K562 treated with DMSO at 1 percent for 24 hours (cell line): ENCODE results near the gene MRPL51. TPM values are rescaled to one million over a fixed set of nuclear protein-coding genes. Genes with fewer than 3 reads are reported as not detected.

ENCODE experiments used
- total RNA-seq: library from RNA; unstranded; fragments of 300-600 nt; gene quantifications from 2 replicates; pipeline ENCODE4 v1.2.3, GENCODE V29; 2022; ENCODE audit warnings: low read depth; ENCODE audit not compliant: insufficient read depth

MRPL51 gene
- 98.8 and 112 TPM in 2 replicates for total RNA-seq

GRCh38 chr12:6492838-6493496, at the start of gene MRPL51:
Gene MRPL51 (minus strand): TSS chr12:6493262. CDS start chr12:6493136, 126 bp downstream.

GRCh38 chr12:6533923-6534694, 41.0 kb upstream of the MRPL51 start, which contains the start of gene GAPDH:
Gene GAPDH (plus strand): TSS chr12:6534517. CDS start chr12:6534833, 316 bp downstream.

GRCh38 chr12:6493497-6494257, 615 bp upstream of the MRPL51 start, which contains the start of gene NCAPD2:
Gene NCAPD2 (plus strand): TSS chr12:6494102. CDS start chr12:6495099, 997 bp downstream.

GRCh38 chr12:6470375-6471163, 22.5 kb downstream of the MRPL51 start, which contains the start of gene VAMP1:
Gene VAMP1 (minus strand): TSS chr12:6470677. CDS start chr12:6470531, 146 bp downstream.

GRCh38 chr12:6451348-6452244, 41.5 kb downstream of the MRPL51 start, which contains the start of gene TAPBPL:
Gene TAPBPL (plus strand): TSS chr12:6452042. CDS start chr12:6452249, 207 bp downstream.

GRCh38 chr12:6444704-6445688, 48.1 kb downstream of the MRPL51 start, which contains the start of gene CD27:
Gene CD27 (plus strand): TSS chr12:6444955. CDS start chr12:6445096, 141 bp downstream.

Other genes with a start within 250 kb of the MRPL51 start
- gene PLEKHG6, start 182.6 kb downstream of the MRPL51 start, total RNA-seq: 0.96 and 1.5 TPM in 2 replicates
- 84.6 and 96.6 TPM in 2 replicates for gene TNFRSF1A, start 151.2 kb downstream of the MRPL51 start, total RNA-seq
- gene SCNN1A, start 117.7 kb downstream of the MRPL51 start, total RNA-seq: 0.14 and 0.47 TPM in 2 replicates
- gene LTBR, start 109.1 kb downstream of the MRPL51 start, total RNA-seq: 80.7 and 97.2 TPM in 2 replicates
- not detected in 2 replicates for gene CD27, start 48.3 kb downstream of the MRPL51 start, total RNA-seq
- gene TAPBPL, start 41.2 kb downstream of the MRPL51 start, total RNA-seq: 7.2 and 8.9 TPM in 2 replicates
- 7.0 and 7.9 TPM in 2 replicates for gene VAMP1, start 22.6 kb downstream of the MRPL51 start, total RNA-seq
- gene NCAPD2, start 840 bp upstream of the MRPL51 start, total RNA-seq: 80.5 and 88.8 TPM in 2 replicates
- gene GAPDH, start 41.3 kb upstream of the MRPL51 start, total RNA-seq: 2,559 and 2,719 TPM in 2 replicates
- gene IFFO1, start 62.8 kb upstream of the MRPL51 start, total RNA-seq: 0.38 TPM in 1 of 2 replicates, not detected in the other
- 23.7 and 26.5 TPM in 2 replicates for gene NOP2, start 75.0 kb upstream of the MRPL51 start, total RNA-seq
- 272 and 284 TPM in 2 replicates for gene CHD4, start 114.1 kb upstream of the MRPL51 start, total RNA-seq
- gene LPAR5, start 142.7 kb upstream of the MRPL51 start, total RNA-seq: 10.7 and 10.8 TPM in 2 replicates
- 0.88 and 4.2 TPM in 2 replicates for gene ACRBP, start 154.2 kb upstream of the MRPL51 start, total RNA-seq
- gene ING4, start 169.9 kb upstream of the MRPL51 start, total RNA-seq: 29.9 and 30.0 TPM in 2 replicates
- 31.4 and 35.4 TPM in 2 replicates for gene ZNF384, start 196.1 kb upstream of the MRPL51 start, total RNA-seq
- 0.10 TPM in 1 of 2 replicates, not detected in the other for gene PIANP, start 207.6 kb upstream of the MRPL51 start, total RNA-seq
- gene COPS7A, start 230.8 kb upstream of the MRPL51 start, total RNA-seq: 35.9 and 39.5 TPM in 2 replicates